PFSK-1 (cell line): ENCODE measurements around the gene ACSL3.

Experiments used
- FOXP2 ChIP-seq: optimal IDR thresholded peaks from 2 replicates; pipeline ENCODE3; 2011; ENCODE audit warnings: borderline replicate concordance, control low read depth, inconsistent platforms; ENCODE audit not compliant: insufficient read depth; ENCODE audit errors: extremely low read length, extremely low read depth
- POLR2AphosphoS5 ChIP-seq: IDR thresholded peaks from 2 replicates; pipeline ENCODE4 v1.6.1; 2012; ENCODE audit warnings: low read depth, mild to moderate bottlenecking, control low read depth, low read length, moderate library complexity
- REST ChIP-seq, 2 experiments: IDR thresholded peaks; 2 replicates each; pipeline versions ENCODE4 v1.6.1 to v1.8.0; 2011 to 2012; ENCODE audit warnings: low read depth in 2 of 2, low read length in 2 of 2, control low read depth in 1 of 2, inconsistent platforms in 1 of 2, mild to moderate bottlenecking in 1 of 2, moderate library complexity in 1 of 2; ENCODE audit not compliant: insufficient read depth in 1 of 2
- SIN3A ChIP-seq: IDR thresholded peaks from 2 replicates; pipeline ENCODE4 v1.6.1; 2012; ENCODE audit warnings: mild to moderate bottlenecking, low read length, moderate library complexity, borderline replicate concordance; ENCODE audit not compliant: insufficient read depth
- TAF1 ChIP-seq: IDR thresholded peaks from 2 replicates; pipeline ENCODE4 v1.6.1; 2012; ENCODE audit warnings: low read length, control low read depth, borderline replicate concordance; ENCODE audit not compliant: insufficient read depth

ACSL3 gene

GRCh38 chr2:222862106-222862908, 1.5 kb downstream of the ACSL3 start:
- TF ChIP-seq TAF1 (no peak), FOXP2 (no peak)

GRCh38 chr2:222862909-222863544, 2.2 kb downstream of the ACSL3 start:
- TF ChIP-seq SIN3A (no peak), TAF1 (no peak), REST (IDR thresholded peaks at IDR 0.05; ENCODE audit: insufficient read depth in 1 of 2, low read depth in 2 of 2, low read length in 2 of 2) (no peak), FOXP2 (no peak), POLR2AphosphoS5 (no peak)

GRCh38 chr2:222864296-222864695, 3.5 kb downstream of the ACSL3 start:
- TF ChIP-seq SIN3A (no peak), POLR2AphosphoS5 (no peak), TAF1 (no peak)

- no peak for TF ChIP-seq SIN3A
- TF ChIP-seq REST (IDR thresholded peaks at IDR 0.05; ENCODE audit: insufficient read depth in 1 of 2, low read depth in 2 of 2, low read length in 2 of 2), result no peak
These were observed 4.5 kb downstream of the ACSL3 start for GRCh38 chr2:222865301-222865700.

GRCh38 chr2:222866358-222866960, 5.6 kb downstream of the ACSL3 start:
- TF ChIP-seq SIN3A (no peak), FOXP2 (no peak), TAF1 (no peak), REST (IDR thresholded peaks at IDR 0.05; ENCODE audit: insufficient read depth in 1 of 2, low read depth in 2 of 2, low read length in 2 of 2) (no peak), POLR2AphosphoS5 (no peak)

GRCh38 chr2:222869252-222869560, 8.4 kb downstream of the ACSL3 start:
- no peak for TF ChIP-seq FOXP2
- no peak for TF ChIP-seq POLR2AphosphoS5
- no peak for TF ChIP-seq SIN3A
- no peak for TF ChIP-seq REST (IDR thresholded peaks at IDR 0.05; ENCODE audit: insufficient read depth in 1 of 2, low read depth in 2 of 2, low read length in 2 of 2)
- TF ChIP-seq TAF1, result no peak
